Endothelial cell of umbilical vein (primary cell): ENCODE results near the gene ADARB2. TPM values are rescaled to one million over a fixed set of nuclear protein-coding genes. Genes with fewer than 3 reads are reported as not detected.

Source experiments
- BruUV-seq: library from RNA; stranded (reverse); fragments of 400-500 nt; replicated peaks from 2 replicates; lab custom pipeline; 2021; lab: Mats Ljungman, UMichigan
- CTCF ChIA-PET: fragments of 300-600, 350-600 bp; sonication (Branson Sonifier 250); formaldehyde crosslinking; loops from one replicate; lab custom pipeline; 2021; ENCODE audit warnings: antibody characterized with exemption, inconsistent platforms; lab: Charles Lee
- POLR2A ChIA-PET: fragments of 300-600, 350-600 bp; sonication (Branson Sonifier 250); formaldehyde crosslinking; loops from one replicate; lab custom pipeline; 2021; ENCODE audit warnings: antibody characterized with exemption, inconsistent platforms; lab: Charles Lee
- DNase-seq: peaks from one replicate; pipeline ENCODE4 v3.0.0-alpha.2; 2011; ENCODE audit warnings: low read depth, low spot score
- FAIRE-seq: peaks from 2 replicates; lab custom pipeline; 2011; peaks lifted over from hg19 to GRCh38; lab: Jason Lieb, UNC
- H2AFZ ChIP-seq: 2 replicates; pipeline ENCODE4 v1.6.0; 2012; ENCODE audit warnings: low read depth, low read length, control low read depth, inconsistent platforms
- H3K27ac ChIP-seq: 2 replicates; pipeline ENCODE4 v1.5.1; 2011; ENCODE audit warnings: low read depth, mild to moderate bottlenecking, control low read depth, low read length, moderate library complexity; ENCODE audit not compliant: insufficient read depth
- H3K27me3 ChIP-seq, 2 experiments: 2 replicates each; pipeline versions ENCODE4 v1.6.0 to v1.6.1; 2011; ENCODE audit warnings: low read length in 2 of 2, mixed read lengths in 1 of 2; ENCODE audit not compliant: control insufficient read depth in 2 of 2, insufficient read depth in 2 of 2
- H3K36me3 ChIP-seq, 2 experiments: 2 replicates in 1 of 2; 3 replicates in 1 of 2; pipeline ENCODE4 v1.5.1; 2011; ENCODE audit warnings: low read length in 2 of 2, mild to moderate bottlenecking in 1 of 2, moderate library complexity in 1 of 2; ENCODE audit not compliant: control insufficient read depth in 2 of 2, insufficient read depth in 2 of 2; ENCODE audit errors: extremely low read depth in 1 of 2
- H3K4me1 ChIP-seq: 3 replicates; pipeline ENCODE4 v1.5.1; 2011; ENCODE audit warnings: mild to moderate bottlenecking, low read length; ENCODE audit not compliant: control insufficient read depth, insufficient read depth; ENCODE audit errors: extremely low read depth
- H3K4me2 ChIP-seq: 2 replicates; pipeline ENCODE4 v1.6.1; 2011; ENCODE audit warnings: low read length, control low read depth, mixed read lengths; ENCODE audit not compliant: insufficient read depth
- H3K4me3 ChIP-seq, 3 experiments: fragments of 200-600 bp in 1 of 3; sonication (generic), shearing (Covaris generic) in 1 of 3; replicated peaks in 1 of 3; 2 replicates each; pipeline ENCODE4 v1.5.1; 2011 to 2016; ENCODE audit warnings: control low read depth in 3 of 3, low read length in 3 of 3, mild to moderate bottlenecking in 2 of 3, inconsistent platforms in 1 of 3, low read depth in 1 of 3, moderate library complexity in 1 of 3; ENCODE audit not compliant: insufficient read depth in 1 of 3
- H3K79me2 ChIP-seq: 2 replicates; pipeline ENCODE4 v1.6.0; 2012; ENCODE audit warnings: low read length, inconsistent platforms; ENCODE audit not compliant: control insufficient read depth, insufficient read depth
- H3K9ac ChIP-seq: replicated peaks from 2 replicates; pipeline ENCODE3; 2011; ENCODE audit warnings: low read length, control low read depth; ENCODE audit not compliant: insufficient read depth; ENCODE audit errors: extremely low read depth
- H3K9me1 ChIP-seq: replicated peaks from 3 replicates; pipeline ENCODE4 v1.6.0; 2011; ENCODE audit warnings: mild to moderate bottlenecking, low read length; ENCODE audit not compliant: control insufficient read depth, insufficient read depth; ENCODE audit errors: extremely low read depth
- H3K9me3 ChIP-seq: replicated peaks from 2 replicates; pipeline ENCODE4 v1.5.1; 2012; ENCODE audit warnings: low read length, inconsistent platforms; ENCODE audit not compliant: control insufficient read depth, insufficient read depth
- H4K20me1 ChIP-seq: replicated peaks from 2 replicates; pipeline ENCODE3; 2011; ENCODE audit warnings: mild to moderate bottlenecking, low read length; ENCODE audit not compliant: control insufficient read depth, insufficient read depth; ENCODE audit errors: extremely low read depth
- CTCF ChIP-seq, 2 donors: IDR thresholded peaks; 1 replicate in 1 of 2; 2 replicates in 1 of 2; pipeline ENCODE4 v1.5.1; 2011; ENCODE audit warnings: low read length in 2 of 2, mild to moderate bottlenecking in 2 of 2, moderate library complexity in 2 of 2, control low read depth in 1 of 2, inconsistent platforms in 1 of 2, low read depth in 1 of 2; ENCODE audit not compliant: insufficient read depth in 1 of 2; ENCODE audit errors: extremely low read depth in 1 of 2
- EZH2 ChIP-seq: IDR thresholded peaks from 2 replicates; pipeline ENCODE4 v1.6.1; 2012; ENCODE audit warnings: borderline replicate concordance, low read depth, mild to moderate bottlenecking, moderate library complexity, low read length, inconsistent platforms; ENCODE audit not compliant: severe bottlenecking
- FOS ChIP-seq: IDR thresholded peaks from 2 replicates; pipeline ENCODE4 v1.6.1; 2011; ENCODE audit warnings: mild to moderate bottlenecking, low read length, moderate library complexity, borderline replicate concordance; ENCODE audit not compliant: insufficient read depth
- GATA2 ChIP-seq: IDR thresholded peaks from 2 replicates; pipeline ENCODE4 v1.7.0; 2011; ENCODE audit warnings: low read depth, mild to moderate bottlenecking, moderate library complexity, mixed read lengths, low read length; ENCODE audit not compliant: insufficient read length, insufficient read depth
- JUN ChIP-seq: IDR thresholded peaks from 2 replicates; pipeline ENCODE4 v1.6.1; 2011; ENCODE audit warnings: borderline replicate concordance, low read depth; ENCODE audit not compliant: insufficient read length, insufficient read depth
- MYC ChIP-seq: IDR thresholded peaks from one replicate; pipeline ENCODE4 v1.6.1; 2011; ENCODE audit warnings: mild to moderate bottlenecking, low read depth, low read length
- POLR2A ChIP-seq: IDR thresholded peaks from 2 replicates; pipeline ENCODE4 v1.6.1; 2012; ENCODE audit warnings: low read depth, mild to moderate bottlenecking, control low read depth, low read length
- POLR2AphosphoS5 ChIP-seq: IDR thresholded peaks from 2 replicates; pipeline ENCODE4 v1.6.1; 2012; ENCODE audit warnings: low read depth, mild to moderate bottlenecking, control low read depth, low read length, moderate library complexity; ENCODE audit not compliant: insufficient read depth
- dilution Hi-C: fragments of 300-500 bp; cut with MboI; formaldehyde crosslinking; loops from one replicate; pipeline ENCODE4 v1.15.0; 2019; ENCODE audit warnings: low sequenced_read_pairs; ENCODE audit not compliant: extremely low pct_ligation_motif_present
- intact Hi-C: fragments of 100-400 bp; cut with micrococcal nuclease; formaldehyde crosslinking; loops from one replicate; pipeline ENCODE4 v1.10.0; 2022
- polyA plus RNA-seq, 4 experiments: library from polyadenylated mRNA; depleted of rRNA in 3 of 4; stranded (reverse) in 3 of 4; unstranded in 1 of 4; fragments of >200 nt; gene quantifications; 2 replicates each; pipeline versions ENCODE4 v1.2.1 to v1.2.3, GENCODE V29; 2011 to 2012; ENCODE audit warnings: missing spikeins in 1 of 4
- total RNA-seq: library from RNA; stranded (reverse); gene quantifications from 2 replicates; pipeline ENCODE4 v1.2.3, GENCODE V29; 2021
- TF ChIP-seq, protein P1 (sequence below): IDR thresholded peaks from 2 replicates; pipeline ENCODE4 v1.6.1; 2011; ENCODE audit not compliant: insufficient read depth, insufficient read length

The ADARB2 gene
- total and polyA plus RNA-seq, 2 donors (not counting 3 experiments of a cell fraction or from before 2014, with no cell fraction given) = not detected

DNA sequence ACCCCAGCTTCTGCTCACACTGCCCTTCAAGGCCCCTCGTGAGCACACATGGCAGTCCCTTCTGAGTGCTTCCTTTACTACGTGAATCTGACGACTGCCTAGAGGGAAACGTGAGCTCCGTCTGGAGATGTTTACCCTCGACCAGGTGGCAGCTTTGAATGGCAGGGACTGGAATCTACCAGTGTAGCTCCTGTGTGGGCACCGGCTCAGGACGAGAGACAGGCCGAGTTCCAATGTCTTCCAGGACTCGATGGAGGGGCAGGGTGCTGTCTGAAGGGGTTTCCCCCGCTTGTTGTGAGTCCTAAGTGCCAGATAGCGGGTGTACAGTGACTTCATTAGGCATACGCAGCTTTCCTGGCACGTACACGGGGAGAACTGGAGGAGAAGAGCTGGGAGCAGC, 229.9 kb downstream of the ADARB2 start:
- Histone ChIP-seq H4K20me1 (no peaks in the 10 kb centered on the region), H3K27me3 (no peaks in the 10 kb centered on the region), H3K9me3 (peaks cover 14% of the 10 kb centered on the region), H3K4me1 (no peaks in the 10 kb centered on the region), H3K79me2 (no peaks in the 10 kb centered on the region), H2AFZ (no peak overlapping the region), H3K36me3 (no peaks in the 10 kb centered on the region), H3K9ac (no peak overlapping the region), H3K27ac (no peak overlapping the region), H3K4me2 (no peak overlapping the region), H3K4me3 (no peak overlapping the region), H3K9me1 (no peaks in the 10 kb centered on the region)
- no TSS peak for BruUV-seq
- CTCF ChIA-PET = no interaction called here
- POLR2A ChIA-PET = no interaction called here
- TF ChIP-seq GATA2 = no peak
- no peak for TF ChIP-seq CTCF (IDR thresholded peaks at IDR 0.05; ENCODE audit: extremely low read depth in 1 of 2, insufficient read depth in 1 of 2, low read depth in 1 of 2, low read length in 2 of 2)
- TF ChIP-seq, protein P1, sequence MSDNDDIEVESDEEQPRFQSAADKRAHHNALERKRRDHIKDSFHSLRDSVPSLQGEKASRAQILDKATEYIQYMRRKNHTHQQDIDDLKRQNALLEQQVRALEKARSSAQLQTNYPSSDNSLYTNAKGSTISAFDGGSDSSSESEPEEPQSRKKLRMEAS = no peak
- TF ChIP-seq FOS = no peak
- TF ChIP-seq JUN = no peak
- no peak for TF ChIP-seq POLR2A
- no peak for TF ChIP-seq EZH2
- no peak for TF ChIP-seq POLR2AphosphoS5
- TF ChIP-seq MYC = no peak
- no peak for FAIRE-seq
- dilution Hi-C loops = no loop called here
- no peak for DNase-seq
- intact Hi-C loops = no loop called here
